HEK293T (cell line): ENCODE results near the gene MINDY2.

ENCODE experiments used
- ARNT ChIP-seq: fragments of 450-650 bp; IDR thresholded peaks from 2 replicates; pipeline ENCODE4 v1.6.1; 2017; ENCODE audit warnings: mild to moderate bottlenecking
- BHLHE40 ChIP-seq: fragments of 450-650 bp; IDR thresholded peaks from 2 replicates; pipeline ENCODE4 v1.6.1; 2016; ENCODE audit warnings: mild to moderate bottlenecking, moderate library complexity, borderline replicate concordance
- CTBP1 ChIP-seq: fragments of 450-650 bp; IDR thresholded peaks from 2 replicates; pipeline ENCODE4 v1.6.1; 2016; ENCODE audit warnings: borderline replicate concordance
- FOXA1 ChIP-seq: fragments of 450-650 bp; IDR thresholded peaks from 2 replicates; pipeline ENCODE4 v1.6.1; 2016; ENCODE audit warnings: mild to moderate bottlenecking
- FOXM1 ChIP-seq: fragments of 450-650 bp; IDR thresholded peaks from 2 replicates; pipeline ENCODE4 v1.6.1; 2017; ENCODE audit warnings: mild to moderate bottlenecking, borderline replicate concordance
- PKNOX1 ChIP-seq: fragments of 450-650 bp; IDR thresholded peaks from 2 replicates; pipeline ENCODE4 v1.6.1; 2016
- SP1 ChIP-seq: fragments of 450-650 bp; IDR thresholded peaks from 2 replicates; pipeline ENCODE4 v1.6.1; 2017
- TARDBP ChIP-seq: fragments of 450-650 bp; IDR thresholded peaks from 2 replicates; pipeline ENCODE4 v1.6.1; 2016
- ZNF384 ChIP-seq: fragments of 450-650 bp; IDR thresholded peaks from 2 replicates; pipeline ENCODE4 v1.6.1; 2016

- no peak for TF ChIP-seq TARDBP
- TF ChIP-seq SP1, result no peak
- TF ChIP-seq FOXA1, result no peak
- no peak for TF ChIP-seq CTBP1
- no peak for TF ChIP-seq BHLHE40
- no peak for TF ChIP-seq FOXM1
- no peak for TF ChIP-seq PKNOX1
- TF ChIP-seq ARNT, result no peak
- no peak for TF ChIP-seq ZNF384
These were observed 32.9 kb upstream of the MINDY2 start for GRCh38 chr15:58738046-58738707.
